ENCODE data around the gene HNRNPF.

Gene HNRNPF

DNA sequence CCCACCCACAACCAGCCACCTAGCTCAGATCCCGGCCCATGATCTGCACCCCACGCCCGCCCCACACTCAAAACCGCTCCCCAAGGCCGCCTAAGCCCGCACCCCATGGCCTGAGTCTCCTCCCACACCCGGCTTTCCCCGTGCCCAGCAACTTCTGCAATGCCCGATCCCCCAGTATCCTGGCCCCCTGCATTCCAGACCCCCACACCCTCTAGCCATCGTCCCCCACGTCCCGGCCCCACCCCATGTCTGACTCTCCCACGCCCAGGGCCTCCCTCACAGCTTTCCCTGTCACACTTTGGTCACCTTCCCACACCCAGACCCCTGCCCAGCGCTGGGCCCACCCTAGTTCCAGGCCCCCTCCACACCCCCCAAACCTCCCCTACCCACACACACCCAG is 57.7 kb downstream of the HNRNPF start:
- no peak for DNase-seq (ENCODE audit: low read depth, low spot score)
- in situ Hi-C loops (cut with HindIII; ENCODE audit: low sequenced_read_pairs), result no loop called here
- H3K4me3 ChIP-seq (ENCODE audit: low read depth, low read length), result no peak overlapping the region
- TF ChIP-seq, protein P1, sequence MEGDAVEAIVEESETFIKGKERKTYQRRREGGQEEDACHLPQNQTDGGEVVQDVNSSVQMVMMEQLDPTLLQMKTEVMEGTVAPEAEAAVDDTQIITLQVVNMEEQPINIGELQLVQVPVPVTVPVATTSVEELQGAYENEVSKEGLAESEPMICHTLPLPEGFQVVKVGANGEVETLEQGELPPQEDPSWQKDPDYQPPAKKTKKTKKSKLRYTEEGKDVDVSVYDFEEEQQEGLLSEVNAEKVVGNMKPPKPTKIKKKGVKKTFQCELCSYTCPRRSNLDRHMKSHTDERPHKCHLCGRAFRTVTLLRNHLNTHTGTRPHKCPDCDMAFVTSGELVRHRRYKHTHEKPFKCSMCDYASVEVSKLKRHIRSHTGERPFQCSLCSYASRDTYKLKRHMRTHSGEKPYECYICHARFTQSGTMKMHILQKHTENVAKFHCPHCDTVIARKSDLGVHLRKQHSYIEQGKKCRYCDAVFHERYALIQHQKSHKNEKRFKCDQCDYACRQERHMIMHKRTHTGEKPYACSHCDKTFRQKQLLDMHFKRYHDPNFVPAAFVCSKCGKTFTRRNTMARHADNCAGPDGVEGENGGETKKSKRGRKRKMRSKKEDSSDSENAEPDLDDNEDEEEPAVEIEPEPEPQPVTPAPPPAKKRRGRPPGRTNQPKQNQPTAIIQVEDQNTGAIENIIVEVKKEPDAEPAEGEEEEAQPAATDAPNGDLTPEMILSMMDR (IDR thresholded peaks at IDR 0.05; ENCODE audit: low read depth, low read length), result no peak

DNA sequence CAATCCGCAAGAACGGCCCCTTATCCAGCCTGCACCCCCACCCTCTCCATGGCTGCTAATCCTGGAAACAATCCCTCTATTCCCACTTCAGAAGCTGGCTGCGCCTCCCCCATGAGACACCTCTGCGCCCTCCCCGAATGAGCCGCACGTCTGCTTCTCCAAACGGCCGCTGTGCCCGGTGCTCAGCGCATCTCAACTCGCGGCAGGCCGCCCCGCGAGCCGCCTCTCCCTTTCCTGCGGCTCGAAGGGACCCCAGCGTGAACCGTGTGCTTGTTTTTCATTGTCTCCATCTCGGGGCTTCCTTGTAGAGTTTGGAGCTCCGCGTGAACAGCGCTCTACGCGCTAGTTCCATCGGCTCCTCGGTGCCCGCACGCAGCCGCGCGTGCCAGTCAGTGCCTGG is 58.3 kb downstream of the HNRNPF start:
- in situ Hi-C loops (cut with HindIII; ENCODE audit: low sequenced_read_pairs), result no loop called here
- H3K4me3 ChIP-seq (ENCODE audit: low read depth, low read length), result no peak overlapping the region
- DNase-seq (ENCODE audit: low read depth, low spot score), result no peak
- TF ChIP-seq, protein P1 (IDR thresholded peaks at IDR 0.05; ENCODE audit: low read depth, low read length), result no peak

DNA sequence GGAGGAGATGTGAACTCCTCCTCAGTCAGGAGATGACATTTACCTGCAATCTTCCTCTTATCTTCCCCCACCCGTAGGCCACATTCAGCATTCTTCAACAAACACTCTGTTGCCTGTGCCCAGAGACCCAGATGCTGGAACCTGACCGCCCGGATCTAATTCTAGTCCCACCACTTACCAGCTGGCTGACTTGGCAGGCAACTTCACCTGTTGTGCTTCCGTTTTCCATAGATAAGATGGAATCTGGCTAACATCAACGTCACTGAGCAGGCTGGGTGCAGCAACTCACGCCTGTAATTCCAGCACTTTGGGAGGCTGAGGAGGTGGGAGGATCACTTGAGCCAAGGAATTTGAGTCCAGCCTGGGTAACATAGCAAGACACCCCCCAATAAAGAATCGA is 58.8 kb downstream of the HNRNPF start:
- no peak for DNase-seq (ENCODE audit: low read depth, low spot score)
- H3K4me3 ChIP-seq (ENCODE audit: low read depth, low read length), result no peak overlapping the region
- TF ChIP-seq, protein P1 (IDR thresholded peaks at IDR 0.05; ENCODE audit: low read depth, low read length), result no peak
- in situ Hi-C loops (cut with HindIII; ENCODE audit: low sequenced_read_pairs), result no loop called here

DNA sequence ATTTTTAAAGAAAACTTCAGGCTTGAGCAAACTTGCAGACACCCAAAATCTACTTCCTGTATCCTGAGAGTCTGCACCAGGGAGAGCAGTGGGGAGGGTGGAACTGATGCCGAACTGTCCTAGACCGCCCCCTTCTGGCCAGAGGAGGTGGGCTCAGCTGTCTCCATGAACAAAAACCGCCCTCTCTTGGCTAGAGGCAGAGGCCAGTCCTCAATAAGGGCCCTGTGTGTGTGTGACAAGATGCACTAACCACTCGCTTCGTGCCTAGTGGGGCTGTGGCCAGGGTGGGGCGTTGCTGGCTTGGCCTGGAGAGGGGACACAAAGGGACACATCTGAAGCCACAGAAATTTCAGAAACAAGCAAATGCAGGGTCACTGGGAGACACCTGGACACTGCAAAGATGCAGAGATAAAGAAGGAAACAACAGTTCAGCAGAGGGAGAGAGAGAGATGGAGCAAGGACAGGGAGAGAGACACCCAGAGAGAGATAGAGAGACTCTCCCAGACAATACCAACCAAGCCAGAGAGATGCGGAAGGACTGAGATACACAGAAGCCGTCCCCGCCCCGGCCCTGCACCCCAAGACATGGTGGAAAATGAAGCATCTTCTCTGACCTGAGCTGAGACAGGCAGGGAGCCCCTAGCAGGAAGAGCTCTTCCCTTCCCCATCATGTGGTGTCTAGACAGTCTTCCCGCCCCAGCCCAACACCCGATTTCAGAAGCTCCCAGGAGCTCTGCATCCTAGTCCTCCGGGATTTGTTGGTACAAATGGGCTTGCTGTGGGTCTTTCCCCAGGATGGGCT is 60.3 kb downstream of the HNRNPF start:
- TF ChIP-seq, protein P1 (IDR thresholded peaks at IDR 0.05; ENCODE audit: low read depth, low read length), result peak; percentile 94
- no peak overlapping the region for H3K4me3 ChIP-seq (ENCODE audit: low read depth, low read length)
- DNase-seq (ENCODE audit: low read depth, low spot score), result peak; percentile 62
- in situ Hi-C loops (cut with HindIII; ENCODE audit: low sequenced_read_pairs), result no loop called here

DNA sequence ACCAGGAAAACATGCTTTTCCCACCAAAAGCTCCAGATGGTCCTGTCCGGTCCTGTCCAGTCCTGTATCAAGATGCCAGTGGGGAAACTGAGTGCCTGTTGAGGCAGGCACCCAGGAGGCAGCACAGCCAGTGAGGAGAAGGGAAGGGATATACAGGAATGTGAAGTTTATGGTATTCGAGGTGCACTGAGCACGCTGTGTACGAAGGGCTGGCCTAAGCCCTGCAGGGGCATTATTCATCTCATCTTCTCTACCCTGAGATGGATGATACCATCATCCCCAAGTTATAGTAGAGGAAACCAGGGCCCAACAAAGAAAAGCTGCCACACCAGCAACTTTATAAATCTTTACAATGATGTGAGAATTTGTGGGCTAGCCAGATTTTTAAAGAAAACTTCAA is 61.0 kb downstream of the HNRNPF start:
- TF ChIP-seq, protein P1 (IDR thresholded peaks at IDR 0.05; ENCODE audit: low read depth, low read length), result no peak
- DNase-seq (ENCODE audit: low read depth, low spot score), result no peak
- no peak overlapping the region for H3K4me3 ChIP-seq (ENCODE audit: low read depth, low read length)
- in situ Hi-C loops (cut with HindIII; ENCODE audit: low sequenced_read_pairs), result no loop called here

DNA sequence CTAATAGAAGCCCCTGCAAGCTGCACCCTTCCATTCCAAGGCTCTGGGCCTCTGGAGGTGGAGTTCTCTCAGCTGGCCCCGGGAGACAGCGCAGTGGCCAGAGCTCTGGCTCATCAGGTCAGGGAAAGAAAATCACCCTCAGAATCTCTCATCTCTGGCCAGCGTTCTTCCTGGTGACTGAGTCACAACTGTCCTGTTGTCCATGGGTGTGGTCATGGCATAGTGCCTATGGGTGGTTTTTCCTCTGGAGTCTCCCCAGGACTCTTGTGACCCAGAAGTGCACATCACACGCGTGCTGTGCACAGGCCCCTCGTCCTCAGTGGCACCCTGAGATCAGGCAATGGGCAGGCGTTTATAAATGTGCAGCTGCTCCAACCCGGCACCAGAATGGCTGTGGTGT is 64.9 kb downstream of the HNRNPF start:
- DNase-seq (ENCODE audit: low read depth, low spot score), result no peak
- in situ Hi-C loops (cut with HindIII; ENCODE audit: low sequenced_read_pairs), result no loop called here
- TF ChIP-seq, protein P1 (IDR thresholded peaks at IDR 0.05; ENCODE audit: low read depth, low read length), result no peak
- no peak overlapping the region for H3K4me3 ChIP-seq (ENCODE audit: low read depth, low read length)
